Aortic smooth muscle cell (primary cell): ENCODE data around the gene KRTAP4-12. TPM values are rescaled to one million over a fixed set of nuclear protein-coding genes. Genes with fewer than 3 reads are reported as not detected.

Source experiments
- total RNA-seq: library from RNA; depleted of rRNA; stranded (reverse); fragments of >200 nt; gene quantifications from 2 replicates; pipeline ENCODE4 v1.2.3, GENCODE V29; 2014

The KRTAP4-12 gene
- not detected in 2 replicates for total RNA-seq

GRCh38 chr17:41123991-41124371 lies at the start of gene KRTAP4-12:
TSS of gene KRTAP4-12 (minus strand) at chr17:41124182. CDS start at chr17:41124122, 60 bp downstream.

GRCh38 chr17:41168121-41168520 lies 44.1 kb upstream of the KRTAP4-12 start, which contains the start of gene KRTAP4-3:
TSS of gene KRTAP4-3 (minus strand) at chr17:41168221. CDS start at chr17:41168172, 49 bp downstream.

GRCh38 chr17:41160648-41161047 lies 36.7 kb upstream of the KRTAP4-12 start, which contains the start of gene KRTAP4-4:
TSS of gene KRTAP4-4 (minus strand) at chr17:41160748. CDS start at chr17:41160691, 57 bp downstream.

GRCh38 chr17:41149652-41149985 lies 25.6 kb upstream of the KRTAP4-12 start, which contains the start of gene KRTAP4-5:
TSS of gene KRTAP4-5 (minus strand) at chr17:41149825. CDS start at chr17:41149767, 58 bp downstream.

GRCh38 chr17:41140360-41141131 lies 16.6 kb upstream of the KRTAP4-12 start, which contains the start of gene KRTAP4-6:
TSS of gene KRTAP4-6 (minus strand) at chr17:41140544. CDS start at chr17:41140487, 57 bp downstream.

GRCh38 chr17:41117846-41118386 lies 6.1 kb downstream of the KRTAP4-12 start, which contains the start of gene KRTAP4-11:
TSS of gene KRTAP4-11 (minus strand) at chr17:41118373. CDS start at chr17:41118315, 58 bp downstream.

GRCh38 chr17:41105347-41105746 lies 18.6 kb downstream of the KRTAP4-12 start, which contains the start of gene KRTAP4-9:
TSS of gene KRTAP4-9 (plus strand) at chr17:41105389. CDS start at chr17:41105389, 0 bp downstream.

GRCh38 chr17:41101586-41102259 lies 22.3 kb downstream of the KRTAP4-12 start, which contains the start of gene KRTAP4-16:
TSS of gene KRTAP4-16 (minus strand) at chr17:41102209. CDS start at chr17:41102209, 0 bp downstream.

GRCh38 chr17:41098042-41098441 lies 25.9 kb downstream of the KRTAP4-12 start, which contains the start of gene KRTAP4-8:
TSS of gene KRTAP4-8 (minus strand) at chr17:41098142. CDS start at chr17:41098084, 58 bp downstream.

GRCh38 chr17:41084100-41084856 lies 39.7 kb downstream of the KRTAP4-12 start, which contains the start of gene KRTAP4-7:
TSS of gene KRTAP4-7 (plus strand) at chr17:41084150. CDS start at chr17:41084207, 57 bp downstream.

Other genes starting within 250 kb of the KRTAP4-12 start
- not detected in 2 replicates for gene KRT20, start 238.9 kb downstream of the KRTAP4-12 start, total RNA-seq
- not detected in 2 replicates for gene KRT23, start 186.5 kb downstream of the KRTAP4-12 start, total RNA-seq
- not detected in 2 replicates for gene KRT39, start 157.2 kb downstream of the KRTAP4-12 start, total RNA-seq
- not detected in 2 replicates for gene KRT40, start 139.9 kb downstream of the KRTAP4-12 start, total RNA-seq
- gene KRTAP3-3, start 130.0 kb downstream of the KRTAP4-12 start, total RNA-seq = not detected in 2 replicates
- gene KRTAP3-2, start 124.3 kb downstream of the KRTAP4-12 start, total RNA-seq = not detected in 2 replicates
- gene KRTAP3-1, start 115.1 kb downstream of the KRTAP4-12 start, total RNA-seq = not detected in 2 replicates
- not detected in 2 replicates for gene KRTAP1-5, start 97.0 kb downstream of the KRTAP4-12 start, total RNA-seq
- gene KRTAP1-4, start 94.0 kb downstream of the KRTAP4-12 start, total RNA-seq = not detected in 2 replicates
- not detected in 2 replicates for gene KRTAP1-3, start 89.3 kb downstream of the KRTAP4-12 start, total RNA-seq
- not detected in 2 replicates for gene KRTAP1-1, start 82.7 kb downstream of the KRTAP4-12 start, total RNA-seq
- gene KRTAP2-1, start 76.9 kb downstream of the KRTAP4-12 start, total RNA-seq = not detected in 2 replicates
- not detected in 2 replicates for gene KRTAP2-2, start 69.0 kb downstream of the KRTAP4-12 start, total RNA-seq
- not detected in 2 replicates for gene KRTAP2-3, start 64.1 kb downstream of the KRTAP4-12 start, total RNA-seq
- gene KRTAP2-4, start 58.3 kb downstream of the KRTAP4-12 start, total RNA-seq = not detected in 2 replicates
- gene KRTAP4-7, start 40.0 kb downstream of the KRTAP4-12 start, total RNA-seq = not detected in 2 replicates
- not detected in 2 replicates for gene KRTAP4-8, start 26.0 kb downstream of the KRTAP4-12 start, total RNA-seq
- gene KRTAP4-16, start 22.0 kb downstream of the KRTAP4-12 start, total RNA-seq = not detected in 2 replicates
- gene KRTAP4-9, start 18.8 kb downstream of the KRTAP4-12 start, total RNA-seq = not detected in 2 replicates
- gene KRTAP4-11, start 5.8 kb downstream of the KRTAP4-12 start, total RNA-seq = not detected in 2 replicates
- not detected in 2 replicates for gene KRTAP4-6, start 16.4 kb upstream of the KRTAP4-12 start, total RNA-seq
- not detected in 2 replicates for gene KRTAP4-5, start 25.6 kb upstream of the KRTAP4-12 start, total RNA-seq
- not detected in 2 replicates for gene KRTAP4-4, start 36.6 kb upstream of the KRTAP4-12 start, total RNA-seq
- not detected in 2 replicates for gene KRTAP4-3, start 44.0 kb upstream of the KRTAP4-12 start, total RNA-seq
- gene KRTAP4-2, start 54.0 kb upstream of the KRTAP4-12 start, total RNA-seq = not detected in 2 replicates
- not detected in 2 replicates for gene KRTAP4-1, start 60.7 kb upstream of the KRTAP4-12 start, total RNA-seq
- gene KRTAP9-1, start 65.7 kb upstream of the KRTAP4-12 start, total RNA-seq = not detected in 2 replicates
- gene KRTAP9-2, start 102.5 kb upstream of the KRTAP4-12 start, total RNA-seq = not detected in 2 replicates
- not detected in 2 replicates for gene KRTAP9-3, start 108.3 kb upstream of the KRTAP4-12 start, total RNA-seq
- gene KRTAP9-8, start 113.8 kb upstream of the KRTAP4-12 start, total RNA-seq = not detected in 2 replicates
- gene KRTAP9-4, start 125.5 kb upstream of the KRTAP4-12 start, total RNA-seq = not detected in 2 replicates
- gene KRTAP9-9, start 131.2 kb upstream of the KRTAP4-12 start, total RNA-seq = not detected in 2 replicates
- not detected in 2 replicates for gene KRTAP9-6, start 141.2 kb upstream of the KRTAP4-12 start, total RNA-seq
- gene KRTAP9-7, start 151.5 kb upstream of the KRTAP4-12 start, total RNA-seq = not detected in 2 replicates
- not detected in 2 replicates for gene KRTAP29-1, start 178.7 kb upstream of the KRTAP4-12 start, total RNA-seq
- gene KRTAP16-1, start 185.1 kb upstream of the KRTAP4-12 start, total RNA-seq = not detected in 2 replicates
- not detected in 2 replicates for gene KRTAP17-1, start 191.5 kb upstream of the KRTAP4-12 start, total RNA-seq
- gene KRT33A, start 226.6 kb upstream of the KRTAP4-12 start, total RNA-seq = not detected in 2 replicates
- not detected in 2 replicates for gene KRT33B, start 245.6 kb upstream of the KRTAP4-12 start, total RNA-seq